ENCODE results near the gene MAGEB1. TPM values are rescaled to one million over a fixed set of nuclear protein-coding genes. Genes with fewer than 3 reads are reported as not detected.

MAGEB1 gene
- total and polyA plus RNA-seq, 4 donors: not detected

DNA sequence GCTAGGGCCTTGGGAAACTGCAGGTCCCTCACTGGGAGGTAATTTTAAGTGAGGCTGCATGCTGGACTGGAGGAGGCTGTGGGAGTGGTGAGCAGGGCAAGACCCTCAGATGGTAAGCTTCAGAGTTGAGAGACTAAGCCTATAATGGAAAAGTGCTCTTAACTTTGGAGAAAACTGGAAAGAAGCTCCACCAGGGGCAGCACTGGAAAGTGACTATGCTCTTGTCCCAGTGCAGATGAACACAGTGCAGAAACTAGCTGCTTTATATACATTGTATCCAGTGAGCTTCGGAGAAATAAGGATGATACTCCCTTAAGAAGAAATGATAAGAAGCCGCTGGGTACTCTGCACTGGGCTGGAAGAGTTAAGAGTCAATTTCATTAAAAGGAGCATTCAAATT lies 34.8 kb upstream of the MAGEB1 start:
- H3K4me3 ChIP-seq (ENCODE audit: low read depth in 1 of 3, low read length in 3 of 3): no peak overlapping the region
- no peak overlapping the region for H3K9ac ChIP-seq (ENCODE audit: low read depth in 1 of 2, low read length in 2 of 2)
- H3K9me3 ChIP-seq (ENCODE audit: control insufficient read depth in 4 of 4, low read length in 3 of 4): no peaks in the 10 kb centered on the region
- no peaks in the 10 kb centered on the region for H3K4me1 ChIP-seq (ENCODE audit: control insufficient read depth in 4 of 4, insufficient read depth in 4 of 4, low read length in 3 of 4)
- 82% methylated on average over 2 of the region's 2 CpGs for WGBS
- no peak overlapping the region for H3K27ac ChIP-seq (ENCODE audit: low read depth in 1 of 2, low read length in 2 of 2)
- peaks cover 0 to 11% (median 0%) of the 10 kb centered on the region in 4 donors for H3K27me3 ChIP-seq (ENCODE audit: control insufficient read depth in 4 of 4, insufficient read depth in 4 of 4, low read length in 3 of 4)
- no peak for TF ChIP-seq HNF4A (conservative IDR thresholded peaks at IDR 0.05)
- no peak for TF ChIP-seq RAD21 (IDR thresholded peaks at IDR 0.05)
- no peak for TF ChIP-seq EGR1 (IDR thresholded peaks at IDR 0.05; ENCODE audit: low read depth in 2 of 2)
- no peak for TF ChIP-seq SP1 (IDR thresholded peaks at IDR 0.05)
- TF ChIP-seq, protein P1, sequence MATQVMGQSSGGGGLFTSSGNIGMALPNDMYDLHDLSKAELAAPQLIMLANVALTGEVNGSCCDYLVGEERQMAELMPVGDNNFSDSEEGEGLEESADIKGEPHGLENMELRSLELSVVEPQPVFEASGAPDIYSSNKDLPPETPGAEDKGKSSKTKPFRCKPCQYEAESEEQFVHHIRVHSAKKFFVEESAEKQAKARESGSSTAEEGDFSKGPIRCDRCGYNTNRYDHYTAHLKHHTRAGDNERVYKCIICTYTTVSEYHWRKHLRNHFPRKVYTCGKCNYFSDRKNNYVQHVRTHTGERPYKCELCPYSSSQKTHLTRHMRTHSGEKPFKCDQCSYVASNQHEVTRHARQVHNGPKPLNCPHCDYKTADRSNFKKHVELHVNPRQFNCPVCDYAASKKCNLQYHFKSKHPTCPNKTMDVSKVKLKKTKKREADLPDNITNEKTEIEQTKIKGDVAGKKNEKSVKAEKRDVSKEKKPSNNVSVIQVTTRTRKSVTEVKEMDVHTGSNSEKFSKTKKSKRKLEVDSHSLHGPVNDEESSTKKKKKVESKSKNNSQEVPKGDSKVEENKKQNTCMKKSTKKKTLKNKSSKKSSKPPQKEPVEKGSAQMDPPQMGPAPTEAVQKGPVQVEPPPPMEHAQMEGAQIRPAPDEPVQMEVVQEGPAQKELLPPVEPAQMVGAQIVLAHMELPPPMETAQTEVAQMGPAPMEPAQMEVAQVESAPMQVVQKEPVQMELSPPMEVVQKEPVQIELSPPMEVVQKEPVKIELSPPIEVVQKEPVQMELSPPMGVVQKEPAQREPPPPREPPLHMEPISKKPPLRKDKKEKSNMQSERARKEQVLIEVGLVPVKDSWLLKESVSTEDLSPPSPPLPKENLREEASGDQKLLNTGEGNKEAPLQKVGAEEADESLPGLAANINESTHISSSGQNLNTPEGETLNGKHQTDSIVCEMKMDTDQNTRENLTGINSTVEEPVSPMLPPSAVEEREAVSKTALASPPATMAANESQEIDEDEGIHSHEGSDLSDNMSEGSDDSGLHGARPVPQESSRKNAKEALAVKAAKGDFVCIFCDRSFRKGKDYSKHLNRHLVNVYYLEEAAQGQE (IDR thresholded peaks at IDR 0.05): no peak
- TF ChIP-seq, protein P2, sequence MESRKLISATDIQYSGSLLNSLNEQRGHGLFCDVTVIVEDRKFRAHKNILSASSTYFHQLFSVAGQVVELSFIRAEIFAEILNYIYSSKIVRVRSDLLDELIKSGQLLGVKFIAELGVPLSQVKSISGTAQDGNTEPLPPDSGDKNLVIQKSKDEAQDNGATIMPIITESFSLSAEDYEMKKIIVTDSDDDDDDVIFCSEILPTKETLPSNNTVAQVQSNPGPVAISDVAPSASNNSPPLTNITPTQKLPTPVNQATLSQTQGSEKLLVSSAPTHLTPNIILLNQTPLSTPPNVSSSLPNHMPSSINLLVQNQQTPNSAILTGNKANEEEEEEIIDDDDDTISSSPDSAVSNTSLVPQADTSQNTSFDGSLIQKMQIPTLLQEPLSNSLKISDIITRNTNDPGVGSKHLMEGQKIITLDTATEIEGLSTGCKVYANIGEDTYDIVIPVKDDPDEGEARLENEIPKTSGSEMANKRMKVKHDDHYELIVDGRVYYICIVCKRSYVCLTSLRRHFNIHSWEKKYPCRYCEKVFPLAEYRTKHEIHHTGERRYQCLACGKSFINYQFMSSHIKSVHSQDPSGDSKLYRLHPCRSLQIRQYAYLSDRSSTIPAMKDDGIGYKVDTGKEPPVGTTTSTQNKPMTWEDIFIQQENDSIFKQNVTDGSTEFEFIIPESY (IDR thresholded peaks at IDR 0.05): no peak
- no peaks in the 10 kb centered on the region for H3K36me3 ChIP-seq (ENCODE audit: control insufficient read depth in 4 of 4, insufficient read depth in 3 of 4, low read depth in 1 of 4, low read length in 3 of 4)
- DNase-seq (ENCODE audit: low spot score): no peak

DNA sequence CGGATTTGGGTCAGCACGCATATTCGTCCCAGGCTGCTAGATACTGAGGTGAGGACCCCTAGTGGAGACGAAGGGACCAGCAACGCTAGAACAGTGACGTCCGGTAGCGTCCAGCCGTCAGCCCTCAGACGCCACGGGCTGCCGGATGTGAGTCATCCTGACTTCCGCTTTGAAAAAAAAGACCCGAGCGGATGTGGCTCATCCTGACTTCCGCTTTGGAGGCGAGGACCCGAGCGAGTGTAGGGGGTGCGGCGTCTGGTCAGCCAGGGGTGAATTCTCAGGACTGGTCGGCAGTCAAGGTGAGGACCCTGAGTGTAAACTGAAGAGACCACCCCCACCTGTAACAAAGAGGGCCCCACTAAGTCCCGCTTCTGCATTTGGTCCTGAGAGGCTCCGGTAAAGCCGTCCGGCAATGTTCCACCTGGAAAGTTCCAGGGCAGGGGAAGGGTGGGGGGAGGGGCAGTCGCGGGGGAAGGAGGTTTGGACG lies 31.5 kb upstream of the MAGEB1 start, which contains the start of gene MAGEB2:
MAGEB2 (plus strand) TSS at position 207 of the 487 bp plus-strand sequence. CDS start 3,018 bp downstream, outside the sequence.
- no peak within 1 kb of the TSS for H3K9ac ChIP-seq (ENCODE audit: low read depth in 1 of 2, low read length in 2 of 2)
- no peak within 1 kb of the TSS for H3K27ac ChIP-seq (ENCODE audit: low read depth in 1 of 2, low read length in 2 of 2)
- no peaks in the 10 kb centered on the region for H3K9me3 ChIP-seq (ENCODE audit: control insufficient read depth in 4 of 4, low read length in 3 of 4)
- peaks cover 0 to 7% (median 0%) of the 10 kb centered on the region in 4 donors for H3K27me3 ChIP-seq (ENCODE audit: control insufficient read depth in 4 of 4, insufficient read depth in 4 of 4, low read length in 3 of 4)
- no peaks in the 10 kb centered on the region for H3K4me1 ChIP-seq (ENCODE audit: control insufficient read depth in 4 of 4, insufficient read depth in 4 of 4, low read length in 3 of 4)
- H3K36me3 ChIP-seq (ENCODE audit: control insufficient read depth in 4 of 4, insufficient read depth in 3 of 4, low read depth in 1 of 4, low read length in 3 of 4): no peaks in the 10 kb centered on the region
- TF ChIP-seq, protein P3, sequence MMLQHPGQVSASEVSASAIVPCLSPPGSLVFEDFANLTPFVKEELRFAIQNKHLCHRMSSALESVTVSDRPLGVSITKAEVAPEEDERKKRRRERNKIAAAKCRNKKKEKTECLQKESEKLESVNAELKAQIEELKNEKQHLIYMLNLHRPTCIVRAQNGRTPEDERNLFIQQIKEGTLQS (IDR thresholded peaks at IDR 0.05): no peak
- no peak for TF ChIP-seq JUND (IDR thresholded peaks at IDR 0.05)
- TF ChIP-seq, protein P4, sequence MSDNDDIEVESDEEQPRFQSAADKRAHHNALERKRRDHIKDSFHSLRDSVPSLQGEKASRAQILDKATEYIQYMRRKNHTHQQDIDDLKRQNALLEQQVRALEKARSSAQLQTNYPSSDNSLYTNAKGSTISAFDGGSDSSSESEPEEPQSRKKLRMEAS (IDR thresholded peaks at IDR 0.05): no peak
- TF ChIP-seq HNF4A (conservative IDR thresholded peaks at IDR 0.05): no peak
- no peak for TF ChIP-seq SP1 (IDR thresholded peaks at IDR 0.05)
- TF ChIP-seq, protein P5, sequence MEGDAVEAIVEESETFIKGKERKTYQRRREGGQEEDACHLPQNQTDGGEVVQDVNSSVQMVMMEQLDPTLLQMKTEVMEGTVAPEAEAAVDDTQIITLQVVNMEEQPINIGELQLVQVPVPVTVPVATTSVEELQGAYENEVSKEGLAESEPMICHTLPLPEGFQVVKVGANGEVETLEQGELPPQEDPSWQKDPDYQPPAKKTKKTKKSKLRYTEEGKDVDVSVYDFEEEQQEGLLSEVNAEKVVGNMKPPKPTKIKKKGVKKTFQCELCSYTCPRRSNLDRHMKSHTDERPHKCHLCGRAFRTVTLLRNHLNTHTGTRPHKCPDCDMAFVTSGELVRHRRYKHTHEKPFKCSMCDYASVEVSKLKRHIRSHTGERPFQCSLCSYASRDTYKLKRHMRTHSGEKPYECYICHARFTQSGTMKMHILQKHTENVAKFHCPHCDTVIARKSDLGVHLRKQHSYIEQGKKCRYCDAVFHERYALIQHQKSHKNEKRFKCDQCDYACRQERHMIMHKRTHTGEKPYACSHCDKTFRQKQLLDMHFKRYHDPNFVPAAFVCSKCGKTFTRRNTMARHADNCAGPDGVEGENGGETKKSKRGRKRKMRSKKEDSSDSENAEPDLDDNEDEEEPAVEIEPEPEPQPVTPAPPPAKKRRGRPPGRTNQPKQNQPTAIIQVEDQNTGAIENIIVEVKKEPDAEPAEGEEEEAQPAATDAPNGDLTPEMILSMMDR (IDR thresholded peaks at IDR 0.05; ENCODE audit: low read depth, low read length, missing input control): no peak
- no peak for TF ChIP-seq EGR1 (IDR thresholded peaks at IDR 0.05; ENCODE audit: low read depth in 2 of 2)
- no peak for TF ChIP-seq FOXA1 (IDR thresholded peaks at IDR 0.05)
- TF ChIP-seq TAF1 (conservative IDR thresholded peaks at IDR 0.05): no peak
- TF ChIP-seq GABPA (IDR thresholded peaks at IDR 0.05 in 1 of 2, conservative IDR thresholded peaks at IDR 0.05 in 1 of 2): no peak
- TF ChIP-seq RXRA (IDR thresholded peaks at IDR 0.05): no peak
- TF ChIP-seq FOXA2 (IDR thresholded peaks at IDR 0.05): no peak
- TF ChIP-seq NR2F2 (IDR thresholded peaks at IDR 0.05): no peak
- DNase-seq (ENCODE audit: low spot score): no peak
- 95% methylated on average over 29 of the region's 29 CpGs for WGBS
- no peak within 1 kb of the TSS for H3K4me3 ChIP-seq (ENCODE audit: low read depth in 1 of 3, low read length in 3 of 3)

Measured in liver (tissue), 9 donors.